ENCODE data around the gene MMRN2.
"Not testable (repeated sequence)": the region's sequence is repeated elsewhere in the genome, so short reads cannot be mapped to it uniquely, and the experiment has no call there.

MMRN2 gene

DNA sequence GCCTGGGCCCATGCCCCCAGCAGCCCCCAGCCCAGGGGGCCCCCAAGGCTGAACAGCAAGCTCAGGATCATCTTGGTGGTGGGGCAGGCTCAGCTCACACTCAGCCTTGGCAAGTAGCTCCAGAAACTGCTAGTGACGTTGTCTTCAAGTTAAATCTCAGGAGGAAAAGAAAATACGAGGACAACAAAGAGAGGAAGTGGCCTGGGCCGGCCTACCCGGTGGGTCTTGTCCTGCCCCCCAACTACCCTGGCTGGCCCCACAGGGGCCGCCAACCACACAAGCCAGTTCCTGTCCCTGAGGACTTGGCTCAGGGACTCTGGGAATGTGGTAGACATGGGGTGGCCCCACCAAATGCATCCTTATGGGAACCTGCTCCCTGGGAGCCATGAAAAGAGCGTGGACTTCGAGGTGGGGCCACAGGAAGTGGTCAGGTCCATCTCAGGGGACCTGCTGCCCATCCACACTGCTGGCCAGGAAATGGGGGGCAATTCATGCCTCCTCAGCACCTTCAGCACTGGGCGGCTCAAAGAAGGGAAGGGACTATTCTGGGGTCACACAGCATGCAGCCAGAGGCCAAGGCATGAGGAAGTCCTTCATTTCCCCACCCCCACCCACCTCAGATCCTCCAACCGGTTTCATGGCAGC lies at the start of gene MMRN2:
TSS of gene MMRN2 (minus strand) at position 145 of the 645 bp plus-strand sequence. CDS start at position 71, 74 bp downstream.
- DNase-seq = no peak

- not testable (repeated sequence) for DNase-seq
These were observed 49.7 kb upstream of the MMRN2 start for GRCh38 chr10:87007124-87007523.

GRCh38 chr10:87000491-87000890 lies 43.1 kb upstream of the MMRN2 start:
- no peak for DNase-seq

- DNase-seq = not testable (repeated sequence)
These were observed 42.5 kb upstream of the MMRN2 start for GRCh38 chr10:86999802-87000403.

- no peak for DNase-seq
These were observed 35.5 kb upstream of the MMRN2 start for GRCh38 chr10:86992929-86993328.

DNA sequence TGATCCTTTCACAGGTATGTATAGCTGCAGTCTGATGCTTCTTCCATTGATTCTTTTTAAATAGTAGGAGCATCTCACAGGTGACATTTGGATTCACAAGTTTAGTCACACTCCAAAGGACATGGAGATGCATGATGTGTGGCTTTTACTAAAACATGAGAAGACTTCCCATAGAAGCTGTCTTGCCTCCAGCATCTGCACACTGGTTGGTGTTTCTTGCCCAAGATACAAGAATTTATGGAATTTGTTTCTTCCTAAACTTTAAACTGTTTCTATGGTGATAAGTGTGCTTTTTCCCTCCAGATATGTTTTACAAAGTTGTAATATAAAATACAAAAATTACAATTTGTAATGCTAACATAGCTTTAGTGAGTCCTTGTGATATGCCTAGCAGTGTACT lies 35.0 kb upstream of the MMRN2 start:
- no peak for DNase-seq

GRCh38 chr10:86991362-86991761 lies 33.9 kb upstream of the MMRN2 start:
- DNase-seq = not testable (repeated sequence)

DNA sequence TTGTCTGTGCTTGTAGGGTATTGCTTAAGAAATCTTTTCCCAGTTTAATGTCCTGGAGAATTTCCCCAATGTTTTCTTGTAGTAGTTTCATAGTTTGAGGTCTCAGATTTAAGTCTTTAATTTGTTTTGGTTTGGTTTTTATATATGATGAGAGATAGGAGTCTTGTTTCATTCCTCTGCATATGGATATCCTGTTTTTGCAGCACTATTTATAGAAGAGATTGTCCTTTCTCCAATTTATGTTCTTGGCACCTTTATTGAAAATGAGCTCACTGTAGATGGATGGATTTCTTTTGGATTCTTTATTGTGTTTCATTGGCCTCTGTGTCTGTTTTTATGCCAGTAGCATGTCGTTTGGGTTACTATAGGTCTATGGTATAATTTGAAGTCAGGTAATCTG lies 31.1 kb upstream of the MMRN2 start:
- no peak for DNase-seq

DNA sequence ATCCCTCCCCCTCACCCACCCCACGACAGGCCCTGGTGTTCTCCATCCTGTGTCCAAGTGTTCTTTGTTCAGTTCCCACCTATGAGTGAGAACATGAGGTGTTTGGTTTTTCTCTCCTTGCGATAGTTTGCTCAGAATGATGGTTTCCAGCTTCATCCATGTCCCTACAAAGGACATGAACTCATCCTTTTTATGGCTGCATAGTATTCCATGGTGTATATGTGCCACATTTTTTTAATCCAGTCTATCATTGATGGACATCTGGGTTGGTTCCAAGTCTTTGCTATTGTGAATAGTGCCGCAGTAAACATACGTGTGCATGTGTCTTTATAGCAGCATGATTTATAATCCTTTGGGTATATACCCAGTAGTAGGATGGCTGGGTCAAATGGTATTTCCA lies 27.1 kb upstream of the MMRN2 start:
- not testable (repeated sequence) for DNase-seq

GRCh38 chr10:86981716-86982115 lies 24.3 kb upstream of the MMRN2 start:
- DNase-seq = no peak

DNA sequence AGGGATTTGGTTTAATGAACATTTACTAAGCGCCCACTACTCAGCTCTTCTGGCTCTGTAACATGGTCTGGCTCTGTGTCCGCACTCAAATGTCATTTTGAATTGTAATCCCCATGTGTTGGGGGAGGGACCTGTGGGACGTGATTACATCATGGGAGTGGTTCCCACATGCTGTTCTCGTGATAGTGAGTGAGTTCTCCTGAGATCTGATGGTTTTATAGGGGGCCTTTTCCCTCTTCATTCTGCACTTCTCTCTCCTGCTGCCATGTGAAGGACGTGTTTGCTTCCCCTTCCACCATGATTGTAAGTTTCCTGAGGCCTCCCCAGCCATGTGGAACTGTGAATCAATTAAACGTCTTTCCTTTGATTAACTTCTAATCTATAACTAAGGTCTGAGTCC lies 23.6 kb upstream of the MMRN2 start:
- not testable (repeated sequence) for DNase-seq

- DNase-seq = no peak
These were observed 22.6 kb upstream of the MMRN2 start for GRCh38 chr10:86979977-86980448.

- DNase-seq = no peak
These were observed 21.9 kb upstream of the MMRN2 start for GRCh38 chr10:86979296-86979818.

DNA sequence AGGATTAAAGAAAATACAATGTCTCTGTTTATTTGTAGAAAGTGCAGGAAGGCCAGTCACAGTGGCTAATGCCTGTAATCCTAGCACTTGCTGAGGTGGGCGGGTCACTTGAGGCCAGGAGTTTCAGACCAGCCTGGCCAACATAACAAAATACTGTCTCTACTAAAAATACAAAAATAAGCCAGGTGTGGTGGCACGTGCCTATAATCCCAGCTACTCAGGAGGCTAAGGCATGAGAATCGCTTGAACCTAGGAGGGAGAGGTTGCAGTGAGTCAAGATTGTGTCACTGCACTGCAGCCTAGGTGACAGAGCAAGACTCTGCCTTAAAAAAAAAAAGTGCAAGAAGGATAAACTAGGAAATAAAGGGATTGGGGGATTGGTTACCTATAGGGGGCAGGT lies 21.0 kb upstream of the MMRN2 start:
- DNase-seq = not testable (repeated sequence)

DNA sequence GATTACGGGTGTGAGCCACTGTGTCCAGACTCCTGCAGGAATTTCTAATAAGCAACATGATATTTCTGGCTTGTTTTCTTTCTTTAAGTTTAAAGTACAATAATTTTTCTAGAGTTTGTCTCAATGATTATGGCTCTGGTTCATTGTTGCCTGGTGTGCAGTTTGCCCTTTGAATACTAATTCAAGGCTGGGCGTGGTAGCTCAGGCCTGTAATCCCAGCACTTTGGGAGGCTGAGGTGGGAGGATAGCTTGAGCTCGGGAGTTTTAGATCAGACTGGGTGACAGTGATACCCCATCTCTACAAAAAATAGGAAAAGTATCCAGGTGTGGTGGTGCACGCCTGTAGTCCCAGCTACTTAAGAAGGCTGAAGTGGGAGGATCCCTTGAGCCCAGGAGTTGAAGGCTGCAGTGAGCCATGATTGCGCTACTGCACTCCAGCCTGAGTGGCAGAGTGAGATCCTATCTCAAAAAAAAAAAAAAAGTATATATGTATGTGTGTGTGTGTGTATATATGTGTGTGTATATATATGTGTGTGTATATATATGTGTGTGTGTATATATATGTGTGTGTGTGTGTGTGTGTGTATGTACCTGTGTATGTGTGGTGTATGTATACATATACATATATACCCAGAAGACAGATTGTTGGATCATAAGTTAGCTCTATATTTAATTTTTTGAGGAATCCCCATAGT lies 19.1 kb upstream of the MMRN2 start:
- no peak for DNase-seq

DNA sequence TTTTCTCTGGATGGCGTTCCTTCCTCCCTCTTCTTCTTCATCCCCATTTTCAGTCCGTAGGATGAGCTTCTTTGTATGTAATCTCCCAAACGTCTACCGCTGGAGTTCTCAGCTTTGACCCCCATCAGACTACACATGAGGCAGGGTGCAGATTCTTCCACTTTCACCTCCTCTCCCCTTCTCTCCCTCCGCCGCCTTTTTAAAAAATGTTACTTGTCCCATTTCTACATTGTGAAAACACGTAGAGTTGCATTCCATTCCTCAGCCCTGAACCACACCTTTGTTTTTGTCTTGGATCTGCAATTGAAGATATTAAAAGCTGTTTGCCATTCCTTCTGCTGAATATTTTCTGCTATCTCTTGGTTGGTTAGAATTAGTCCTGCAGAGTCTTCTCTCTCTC lies 17.1 kb upstream of the MMRN2 start:
- DNase-seq = no peak

GRCh38 chr10:86972613-86973380 lies 15.4 kb upstream of the MMRN2 start:
- DNase-seq = no peak

- DNase-seq = peak; percentile 89
These were observed 14.0 kb upstream of the MMRN2 start for GRCh38 chr10:86971232-86971991.

DNA sequence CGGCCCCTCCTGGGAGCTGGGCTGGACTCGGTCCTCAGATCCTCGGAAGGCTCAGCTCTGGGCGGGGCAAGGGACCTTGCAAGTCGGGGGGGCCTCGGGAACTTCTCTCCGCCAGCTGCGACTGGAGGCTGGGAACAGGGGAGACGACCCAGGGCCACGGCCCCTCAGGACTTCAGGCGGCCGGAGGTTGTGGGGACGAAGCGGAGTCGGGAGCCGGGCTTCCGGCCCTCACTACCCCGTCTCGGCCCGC lies 13.5 kb upstream of the MMRN2 start:
- DNase-seq = no peak

DNA sequence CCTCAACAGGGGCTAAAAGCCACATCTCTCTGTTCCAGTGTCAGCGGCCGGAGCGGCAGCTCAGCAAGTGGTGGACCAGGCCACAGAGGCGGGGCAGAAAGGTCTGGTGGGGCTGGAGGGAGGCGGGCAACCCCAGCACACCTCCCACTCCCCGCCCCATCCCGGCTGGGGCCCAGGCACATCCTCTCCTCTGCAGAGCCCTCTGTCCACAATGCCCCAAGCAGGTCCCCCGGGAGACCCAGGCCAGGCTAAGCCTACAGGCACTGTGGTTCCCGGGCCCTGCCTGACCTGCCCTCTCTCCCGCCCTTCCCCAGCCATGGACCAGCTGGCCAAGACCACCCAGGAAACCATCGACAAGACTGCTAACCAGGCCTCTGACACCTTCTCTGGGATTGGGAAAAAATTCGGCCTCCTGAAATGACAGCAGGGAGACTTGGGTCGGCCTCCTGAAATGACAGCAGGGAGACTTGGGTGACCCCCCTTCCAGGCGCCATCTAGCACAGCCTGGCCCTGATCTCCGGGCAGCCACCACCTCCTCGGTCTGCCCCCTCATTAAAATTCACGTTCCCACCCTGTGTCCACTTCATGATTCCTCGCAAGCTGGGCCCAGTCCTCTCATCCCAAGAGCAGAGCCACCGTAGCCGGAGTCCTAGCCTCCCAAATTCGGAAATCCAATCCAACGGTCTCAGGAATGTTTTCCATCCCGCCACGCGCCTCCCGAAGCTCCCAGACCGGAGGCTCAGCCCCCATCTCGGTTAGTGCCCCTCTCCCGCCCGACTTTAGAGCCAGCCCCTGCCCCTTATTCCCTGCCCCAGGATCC lies 13.0 kb upstream of the MMRN2 start:
- DNase-seq = no peak

GRCh38 chr10:86969421-86970041 lies 12.1 kb upstream of the MMRN2 start:
- no peak for DNase-seq
